Measurements from ENCODE around the gene ARSB.

The ARSB gene

DNA sequence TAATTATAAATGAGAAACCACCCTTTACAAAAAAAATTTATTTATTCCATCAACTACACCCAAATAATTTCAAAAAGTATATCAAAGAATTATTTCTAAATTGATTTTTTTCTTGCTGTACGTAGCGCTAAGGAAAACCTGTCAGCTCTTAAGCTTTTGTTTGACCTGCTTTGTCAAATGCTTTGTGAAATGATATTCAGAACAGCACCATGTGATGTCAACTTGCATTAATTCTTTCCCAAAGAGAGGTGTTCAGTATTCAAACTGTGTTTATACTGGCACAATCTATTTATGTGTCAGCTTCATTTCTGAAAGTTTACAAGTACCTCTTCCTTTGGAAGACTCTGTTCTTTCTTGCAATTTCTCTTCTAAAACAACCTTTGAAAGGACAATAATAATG, 12.0 kb upstream of the ARSB start:
- Histone ChIP-seq H2AK5ac (ENCODE audit: low read depth, low read length) (no peak overlapping the region), H3K4ac (ENCODE audit: low read length) (no peak overlapping the region), H3K4me3 (ENCODE audit: low read length in 2 of 2) (no peak overlapping the region), H3K9me3 (replicated peaks in 1 of 2; ENCODE audit: control insufficient read depth in 2 of 2, insufficient read depth in 1 of 2, low read depth in 1 of 2, low read length in 2 of 2) (peaks cover 0 to 2% of the 10 kb centered on the region in 2 donors), H3K18ac (ENCODE audit: low read length) (no peak overlapping the region), H3K36me3 (replicated peaks in 1 of 2; ENCODE audit: control insufficient read depth in 2 of 2, insufficient read depth in 2 of 2, low read length in 2 of 2) (no peaks in the 10 kb centered on the region), H2BK5ac (ENCODE audit: low read length) (no peak overlapping the region), H2AFZ (ENCODE audit: low read length) (no peak overlapping the region), H4K91ac (ENCODE audit: low read depth, low read length, poor library complexity) (no peak overlapping the region), H2BK120ac (ENCODE audit: low read depth, low read length) (no peak overlapping the region), H3K23ac (ENCODE audit: low read depth, low read length, poor library complexity) (no peak overlapping the region), H3K27ac (replicated peaks; ENCODE audit: low read length) (no peak overlapping the region), H3K4me1 (ENCODE audit: control insufficient read depth in 2 of 2, insufficient read depth in 1 of 2, low read depth in 1 of 2, low read length in 2 of 2) (no peaks in the 10 kb centered on the region), H3K9ac (ENCODE audit: low read depth, low read length, poor library complexity) (no peak overlapping the region), H3K27me3 (ENCODE audit: control insufficient read depth in 3 of 3, insufficient read depth in 3 of 3, low read depth in 1 of 3, low read length in 3 of 3) (peaks cover 0 to 3% (median 0%) of the 10 kb centered on the region in 3 experiments), H4K8ac (ENCODE audit: low read depth, low read length) (no peak overlapping the region), H3K4me2 (ENCODE audit: insufficient read depth, low read length, poor library complexity, severe bottlenecking) (no peak overlapping the region), H3K79me1 (ENCODE audit: low read depth, low read length) (no peaks in the 10 kb centered on the region), H2BK12ac (ENCODE audit: low read length) (no peak overlapping the region), H3K14ac (ENCODE audit: low read length) (no peak overlapping the region), H2BK15ac (ENCODE audit: low read length) (no peak overlapping the region)
- no CpG with 5 or more reads among the region's 2 CpGs for WGBS, 2 donors (ENCODE audit: extremely low coverage in 2 of 2, insufficient read length in 2 of 2, insufficient replicate concordance in 1 of 2)
- DNase-seq (ENCODE audit: low spot score): no peak

DNA sequence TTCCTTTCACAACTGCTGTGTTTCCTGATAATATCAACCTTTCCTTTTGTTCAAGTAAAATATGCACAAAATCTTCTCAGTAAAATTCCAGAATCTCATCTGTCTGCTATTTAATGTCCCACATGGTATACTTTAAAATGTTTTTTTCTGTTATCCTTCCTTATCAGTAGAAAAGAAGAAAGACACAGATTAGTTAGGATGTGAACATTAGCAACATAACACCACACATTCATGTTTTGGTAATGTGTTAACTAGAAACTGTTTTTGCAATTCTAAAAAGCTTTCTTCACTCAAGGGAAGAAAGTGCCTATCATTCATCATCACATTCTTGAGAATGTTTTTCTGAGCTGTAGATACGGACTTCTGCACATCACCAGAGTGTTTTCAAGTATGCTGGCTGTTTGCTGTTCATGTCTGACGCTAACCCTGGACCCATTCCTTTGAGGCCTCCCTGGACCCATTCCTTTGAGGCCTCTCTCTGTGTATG, 10.5 kb upstream of the ARSB start:
- no peak overlapping the region for H2BK5ac ChIP-seq (ENCODE audit: low read length)
- H2BK15ac ChIP-seq (ENCODE audit: low read length): no peak overlapping the region
- H3K4me1 ChIP-seq (ENCODE audit: control insufficient read depth in 2 of 2, insufficient read depth in 1 of 2, low read depth in 1 of 2, low read length in 2 of 2): no peaks in the 10 kb centered on the region
- H3K36me3 ChIP-seq (replicated peaks in 1 of 2; ENCODE audit: control insufficient read depth in 2 of 2, insufficient read depth in 2 of 2, low read length in 2 of 2): no peaks in the 10 kb centered on the region
- no peak overlapping the region for H2AK5ac ChIP-seq (ENCODE audit: low read depth, low read length)
- H3K4ac ChIP-seq (ENCODE audit: low read length): no peak overlapping the region
- H2BK12ac ChIP-seq (ENCODE audit: low read length): no peak overlapping the region
- no peak overlapping the region for H4K8ac ChIP-seq (ENCODE audit: low read depth, low read length)
- no peak overlapping the region for H3K4me2 ChIP-seq (ENCODE audit: insufficient read depth, low read length, poor library complexity, severe bottlenecking)
- peaks cover 0 to 3% (median 0%) of the 10 kb centered on the region in 3 experiments for H3K27me3 ChIP-seq (ENCODE audit: control insufficient read depth in 3 of 3, insufficient read depth in 3 of 3, low read depth in 1 of 3, low read length in 3 of 3)
- H3K79me1 ChIP-seq (ENCODE audit: low read depth, low read length): no peaks in the 10 kb centered on the region
- no peak overlapping the region for H3K27ac ChIP-seq (replicated peaks; ENCODE audit: low read length)
- H3K23ac ChIP-seq (ENCODE audit: low read depth, low read length, poor library complexity): no peak overlapping the region
- no peak overlapping the region for H3K4me3 ChIP-seq (ENCODE audit: low read length in 2 of 2)
- no peak for DNase-seq (ENCODE audit: low spot score)
- no CpG with 5 or more reads among the region's 2 CpGs for WGBS, 2 donors (ENCODE audit: extremely low coverage in 2 of 2, insufficient read length in 2 of 2, insufficient replicate concordance in 1 of 2)
- H3K18ac ChIP-seq (ENCODE audit: low read length): no peak overlapping the region
- no peak overlapping the region for H2BK120ac ChIP-seq (ENCODE audit: low read depth, low read length)
- no peak overlapping the region for H3K14ac ChIP-seq (ENCODE audit: low read length)
- no peak overlapping the region for H4K91ac ChIP-seq (ENCODE audit: low read depth, low read length, poor library complexity)
- no peak overlapping the region for H3K9ac ChIP-seq (ENCODE audit: low read depth, low read length, poor library complexity)
- no peak overlapping the region for H2AFZ ChIP-seq (ENCODE audit: low read length)
- H3K9me3 ChIP-seq (replicated peaks in 1 of 2; ENCODE audit: control insufficient read depth in 2 of 2, insufficient read depth in 1 of 2, low read depth in 1 of 2, low read length in 2 of 2): peaks cover 0 to 2% of the 10 kb centered on the region in 2 donors

DNA sequence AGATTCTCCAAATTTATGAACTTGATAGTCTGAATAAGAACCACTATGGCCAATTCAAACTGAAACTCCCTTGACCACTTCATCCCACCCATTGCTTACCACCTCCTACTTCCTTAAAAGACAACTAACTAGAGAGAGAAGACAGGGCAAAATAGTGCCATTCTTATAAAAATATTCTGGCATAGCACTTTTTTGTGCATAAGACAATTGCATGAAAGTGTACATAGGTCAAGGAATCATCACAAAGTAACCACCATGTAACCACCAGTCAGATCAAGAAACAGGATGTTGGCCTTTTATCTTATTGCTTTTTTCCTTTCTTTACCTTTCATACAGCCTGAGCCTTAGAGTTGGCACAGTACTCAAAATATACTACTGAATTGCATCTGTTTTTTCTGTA, 8.1 kb upstream of the ARSB start:
- no peak overlapping the region for H2BK5ac ChIP-seq (ENCODE audit: low read length)
- peaks cover 0 to 2% of the 10 kb centered on the region in 2 donors for H3K9me3 ChIP-seq (replicated peaks in 1 of 2; ENCODE audit: control insufficient read depth in 2 of 2, insufficient read depth in 1 of 2, low read depth in 1 of 2, low read length in 2 of 2)
- H3K23ac ChIP-seq (ENCODE audit: low read depth, low read length, poor library complexity): no peak overlapping the region
- H3K9ac ChIP-seq (ENCODE audit: low read depth, low read length, poor library complexity): no peak overlapping the region
- no peak overlapping the region for H2BK120ac ChIP-seq (ENCODE audit: low read depth, low read length)
- H2BK15ac ChIP-seq (ENCODE audit: low read length): no peak overlapping the region
- no peak overlapping the region for H3K14ac ChIP-seq (ENCODE audit: low read length)
- no peak overlapping the region for H3K4me2 ChIP-seq (ENCODE audit: insufficient read depth, low read length, poor library complexity, severe bottlenecking)
- no peak for DNase-seq (ENCODE audit: low spot score)
- no peaks in the 10 kb centered on the region for H3K4me1 ChIP-seq (ENCODE audit: control insufficient read depth in 2 of 2, insufficient read depth in 1 of 2, low read depth in 1 of 2, low read length in 2 of 2)
- H3K4me3 ChIP-seq (ENCODE audit: low read length in 2 of 2): no peak overlapping the region
- H3K27ac ChIP-seq (replicated peaks; ENCODE audit: low read length): no peak overlapping the region
- H4K91ac ChIP-seq (ENCODE audit: low read depth, low read length, poor library complexity): no peak overlapping the region
- no peak overlapping the region for H2AK5ac ChIP-seq (ENCODE audit: low read depth, low read length)
- no peak overlapping the region for H3K18ac ChIP-seq (ENCODE audit: low read length)
- no peaks in the 10 kb centered on the region for H3K79me1 ChIP-seq (ENCODE audit: low read depth, low read length)
- H3K36me3 ChIP-seq (replicated peaks in 1 of 2; ENCODE audit: control insufficient read depth in 2 of 2, insufficient read depth in 2 of 2, low read length in 2 of 2): no peaks in the 10 kb centered on the region
- no peak overlapping the region for H2AFZ ChIP-seq (ENCODE audit: low read length)
- H2BK12ac ChIP-seq (ENCODE audit: low read length): no peak overlapping the region
- H3K4ac ChIP-seq (ENCODE audit: low read length): no peak overlapping the region
- H4K8ac ChIP-seq (ENCODE audit: low read depth, low read length): no peak overlapping the region
- H3K27me3 ChIP-seq (ENCODE audit: control insufficient read depth in 3 of 3, insufficient read depth in 3 of 3, low read depth in 1 of 3, low read length in 3 of 3): peaks cover 0 to 3% (median 0%) of the 10 kb centered on the region in 3 experiments

DNA sequence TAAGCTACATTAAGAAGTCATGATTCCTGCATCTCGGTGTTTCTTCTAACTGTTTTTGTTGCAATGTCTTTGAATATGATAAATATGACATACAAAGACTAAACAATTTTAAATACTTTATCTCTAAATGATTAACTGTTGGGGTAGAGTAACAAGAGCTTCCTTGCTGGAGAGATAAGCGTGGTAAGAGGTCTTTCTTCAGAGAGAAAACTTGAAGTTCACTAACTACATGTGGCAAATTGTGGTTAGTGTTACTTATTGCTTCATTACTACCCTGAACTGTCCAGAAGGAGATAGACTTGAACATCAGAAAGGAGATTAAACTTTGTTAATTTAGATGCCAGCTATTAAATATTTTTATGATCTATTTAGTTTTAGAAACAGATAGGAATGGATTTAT, 7.0 kb upstream of the ARSB start:
- WGBS, 2 donors (ENCODE audit: extremely low coverage in 2 of 2, insufficient read length in 2 of 2, insufficient replicate concordance in 1 of 2): no CpG with 5 or more reads among the region's 2 CpGs
- Histone ChIP-seq H4K91ac (ENCODE audit: low read depth, low read length, poor library complexity) (no peak overlapping the region), H3K18ac (ENCODE audit: low read length) (no peak overlapping the region), H2BK120ac (ENCODE audit: low read depth, low read length) (no peak overlapping the region), H3K23ac (ENCODE audit: low read depth, low read length, poor library complexity) (no peak overlapping the region), H3K9me3 (replicated peaks in 1 of 2; ENCODE audit: control insufficient read depth in 2 of 2, insufficient read depth in 1 of 2, low read depth in 1 of 2, low read length in 2 of 2) (peaks cover 0 to 2% of the 10 kb centered on the region in 2 donors), H3K4me2 (ENCODE audit: insufficient read depth, low read length, poor library complexity, severe bottlenecking) (no peak overlapping the region), H3K9ac (ENCODE audit: low read depth, low read length, poor library complexity) (no peak overlapping the region), H3K27ac (replicated peaks; ENCODE audit: low read length) (no peak overlapping the region), H2AK5ac (ENCODE audit: low read depth, low read length) (no peak overlapping the region), H3K14ac (ENCODE audit: low read length) (no peak overlapping the region), H2AFZ (ENCODE audit: low read length) (no peak overlapping the region), H4K8ac (ENCODE audit: low read depth, low read length) (no peak overlapping the region), H2BK12ac (ENCODE audit: low read length) (no peak overlapping the region), H2BK15ac (ENCODE audit: low read length) (no peak overlapping the region), H3K36me3 (replicated peaks in 1 of 2; ENCODE audit: control insufficient read depth in 2 of 2, insufficient read depth in 2 of 2, low read length in 2 of 2) (no peaks in the 10 kb centered on the region), H3K79me1 (ENCODE audit: low read depth, low read length) (no peaks in the 10 kb centered on the region), H2BK5ac (ENCODE audit: low read length) (no peak overlapping the region), H3K27me3 (ENCODE audit: control insufficient read depth in 3 of 3, insufficient read depth in 3 of 3, low read depth in 1 of 3, low read length in 3 of 3) (peaks cover 0 to 3% (median 0%) of the 10 kb centered on the region in 3 experiments), H3K4me1 (ENCODE audit: control insufficient read depth in 2 of 2, insufficient read depth in 1 of 2, low read depth in 1 of 2, low read length in 2 of 2) (no peaks in the 10 kb centered on the region), H3K4me3 (ENCODE audit: low read length in 2 of 2) (no peak overlapping the region), H3K4ac (ENCODE audit: low read length) (no peak overlapping the region)
- no peak for DNase-seq (ENCODE audit: low spot score)
